NCI-H460 (cell line): Measurements from ENCODE around the gene DAZAP1. TPM values are rescaled to one million over a fixed set of nuclear protein-coding genes. Genes with fewer than 3 reads are reported as not detected.

Experiments used
- DNase-seq: peaks from one replicate; pipeline ENCODE4 v3.0.0-alpha.2; 2016; ENCODE audit warnings: low read depth; ENCODE audit errors: extremely low read depth
- total RNA-seq: library from RNA; depleted of rRNA; stranded (reverse); fragments of >200 nt; shearing (Covaris generic); gene quantifications from 2 replicates; pipeline ENCODE4 v1.2.3, GENCODE V29; 2014; rRNA removed

Gene DAZAP1
- total RNA-seq, 1 experiment from 2014 or later, result 122 TPM

- no peak for DNase-seq
These were observed 76.0 kb downstream of the DAZAP1 start for GRCh38 chr19:1483131-1483978.

DNA sequence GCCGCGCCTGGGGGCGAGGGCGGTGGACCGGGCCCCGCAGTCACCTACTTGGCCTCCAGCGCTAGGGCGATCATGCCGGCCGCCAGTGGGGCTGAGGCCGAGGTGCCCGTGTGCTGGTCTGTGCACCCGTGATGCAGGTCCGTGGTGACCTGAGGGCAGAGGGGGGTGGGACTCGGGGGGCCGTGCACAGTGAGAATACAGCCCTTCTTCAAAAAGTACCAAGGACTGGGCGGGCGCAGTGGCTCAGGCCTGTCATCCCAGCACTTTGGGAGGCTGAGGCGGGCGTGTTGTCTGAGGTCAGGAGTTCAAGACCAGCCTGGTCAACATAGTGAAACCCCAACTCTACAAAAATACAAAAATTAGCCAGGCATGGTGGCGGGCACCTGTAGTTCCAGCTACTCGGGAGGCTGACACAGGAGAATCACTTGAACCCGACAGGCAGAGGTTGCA, 76.6 kb downstream of the DAZAP1 start:
- no peak for DNase-seq

Other genes starting within 250 kb of the DAZAP1 start
- gene SBNO2, start 233.3 kb upstream of the DAZAP1 start, total RNA-seq, result 27.7 and 28.0 TPM in 2 replicates
- 25.5 and 28.7 TPM in 2 replicates for gene STK11, start 201.8 kb upstream of the DAZAP1 start, total RNA-seq
- 1.8 and 3.1 TPM in 2 replicates for gene CBARP, start 169.6 kb upstream of the DAZAP1 start, total RNA-seq
- 37.2 and 37.8 TPM in 2 replicates for gene ATP5F1D, start 165.8 kb upstream of the DAZAP1 start, total RNA-seq
- gene MIDN, start 159.0 kb upstream of the DAZAP1 start, total RNA-seq, result 16.5 and 21.4 TPM in 2 replicates
- gene CIRBP, start 138.3 kb upstream of the DAZAP1 start, total RNA-seq, result 134 and 148 TPM in 2 replicates
- 42.7 and 59.3 TPM in 2 replicates for gene FAM174C, start 132.1 kb upstream of the DAZAP1 start, total RNA-seq
- gene EFNA2, start 121.7 kb upstream of the DAZAP1 start, total RNA-seq, result 0.62 TPM in 1 of 2 replicates, not detected in the other
- gene NDUFS7, start 23.7 kb upstream of the DAZAP1 start, total RNA-seq, result 52.3 and 78.2 TPM in 2 replicates
- 9.7 and 10.3 TPM in 2 replicates for gene GAMT, start 6.0 kb upstream of the DAZAP1 start, total RNA-seq
- gene RPS15, start 30.8 kb downstream of the DAZAP1 start, total RNA-seq, result 1,189 and 1,346 TPM in 2 replicates
- 0.02 TPM in 1 of 2 replicates, not detected in the other for gene APC2, start 42.5 kb downstream of the DAZAP1 start, total RNA-seq
- 21.0 and 28.9 TPM in 2 replicates for gene C19orf25, start 71.6 kb downstream of the DAZAP1 start, total RNA-seq
- 0.79 and 2.7 TPM in 2 replicates for gene PCSK4, start 82.8 kb downstream of the DAZAP1 start, total RNA-seq
- 0.79 and 0.92 TPM in 2 replicates for gene REEP6, start 83.6 kb downstream of the DAZAP1 start, total RNA-seq
- 0.57 and 1.0 TPM in 2 replicates for gene ADAMTSL5, start 105.4 kb downstream of the DAZAP1 start, total RNA-seq
- gene PLK5, start 116.5 kb downstream of the DAZAP1 start, total RNA-seq, result 0.05 TPM in 1 of 2 replicates, not detected in the other
- gene MEX3D, start 160.7 kb downstream of the DAZAP1 start, total RNA-seq, result 11.5 and 16.9 TPM in 2 replicates
- 70.8 and 77.2 TPM in 2 replicates for gene MBD3, start 185.3 kb downstream of the DAZAP1 start, total RNA-seq
- 83.7 and 102 TPM in 2 replicates for gene UQCR11, start 197.9 kb downstream of the DAZAP1 start, total RNA-seq
- gene TCF3, start 245.0 kb downstream of the DAZAP1 start, total RNA-seq, result 44.8 and 50.1 TPM in 2 replicates